Measurements from ENCODE around the gene LPIN3.

LPIN3 gene

GRCh38 chr20:41350408-41350962, 9.9 kb downstream of the LPIN3 start:
- no peak for DNase-seq

- no peak for DNase-seq
Observed at GRCh38 chr20:41352106-41352505, 11.5 kb downstream of the LPIN3 start.

GRCh38 chr20:41352666-41353065, 12.0 kb downstream of the LPIN3 start:
- DNase-seq: no peak

GRCh38 chr20:41353530-41353929, 12.9 kb downstream of the LPIN3 start:
- no peak for DNase-seq

- DNase-seq: no peak
Observed at GRCh38 chr20:41355192-41355591, 14.6 kb downstream of the LPIN3 start.

- DNase-seq: no peak
Observed at GRCh38 chr20:41355598-41356203, 15.1 kb downstream of the LPIN3 start.

GRCh38 chr20:41356951-41357350, 16.3 kb downstream of the LPIN3 start:
- DNase-seq: no peak

- no peak for DNase-seq
Observed at GRCh38 chr20:41357424-41358163, 17.0 kb downstream of the LPIN3 start.

GRCh38 chr20:41358230-41358629, 17.6 kb downstream of the LPIN3 start:
- no peak for DNase-seq

GRCh38 chr20:41358717-41359116, 18.1 kb downstream of the LPIN3 start:
- no peak for DNase-seq

- no peak for DNase-seq
Observed at GRCh38 chr20:41359541-41360011, 19.0 kb downstream of the LPIN3 start.

- DNase-seq: no peak
Observed at GRCh38 chr20:41360831-41361756, 20.5 kb downstream of the LPIN3 start.

- DNase-seq: no peak
Observed at GRCh38 chr20:41361757-41362747, 21.4 kb downstream of the LPIN3 start.

GRCh38 chr20:41362748-41363140, 22.1 kb downstream of the LPIN3 start:
- DNase-seq: no peak

GRCh38 chr20:41363601-41364000, 23.0 kb downstream of the LPIN3 start:
- no peak for DNase-seq

- no peak for DNase-seq
Observed at GRCh38 chr20:41364236-41364855, 23.7 kb downstream of the LPIN3 start.

- DNase-seq: no peak
Observed at GRCh38 chr20:41364967-41365765, 24.5 kb downstream of the LPIN3 start.

- DNase-seq: no peak
Observed at GRCh38 chr20:41365777-41366545, 25.3 kb downstream of the LPIN3 start.

GRCh38 chr20:41366546-41367392, 26.1 kb downstream of the LPIN3 start, which contains the start of gene EMILIN3:
TSS of gene EMILIN3 (minus strand) at chr20:41366818. CDS start at chr20:41366634, 184 bp downstream.
- DNase-seq: no peak

All from bone marrow (tissue), 2 donors.